ENCODE data around the gene OGFR. TPM values are rescaled to one million over a fixed set of nuclear protein-coding genes. Genes with fewer than 3 reads are reported as not detected.

The OGFR gene
- polyA plus RNA-seq, 1 donor, result 24.6 TPM

DNA sequence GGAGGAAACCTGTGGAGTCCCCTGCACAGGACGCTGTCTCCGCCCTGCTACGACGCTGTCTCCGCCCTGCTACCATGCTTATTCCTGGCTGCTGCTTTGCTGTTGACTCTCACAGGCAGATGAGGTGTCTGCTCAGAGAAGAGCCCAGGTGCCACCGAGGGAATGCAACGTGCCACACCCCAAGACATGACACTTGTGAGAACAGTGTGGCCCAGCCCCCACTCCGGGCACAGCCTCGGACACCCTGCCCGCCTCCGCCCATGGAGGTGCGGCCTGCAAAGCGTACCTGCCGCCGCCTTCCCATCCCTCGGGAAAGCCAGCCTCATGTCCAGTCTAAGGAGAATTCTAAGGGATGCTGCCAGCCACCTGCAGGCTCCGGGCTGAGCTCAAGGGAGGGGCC is 23.9 kb upstream of the OGFR start:
- no peak for DNase-seq

GRCh38 chr20:62782149-62782892 is 22.3 kb upstream of the OGFR start:
- no peak for DNase-seq

GRCh38 chr20:62782893-62783278 is 21.7 kb upstream of the OGFR start:
- DNase-seq, result no peak

- no peak for DNase-seq
These were observed 20.1 kb upstream of the OGFR start for GRCh38 chr20:62784497-62784896.

GRCh38 chr20:62785393-62785792 is 19.2 kb upstream of the OGFR start:
- DNase-seq, result no peak

DNA sequence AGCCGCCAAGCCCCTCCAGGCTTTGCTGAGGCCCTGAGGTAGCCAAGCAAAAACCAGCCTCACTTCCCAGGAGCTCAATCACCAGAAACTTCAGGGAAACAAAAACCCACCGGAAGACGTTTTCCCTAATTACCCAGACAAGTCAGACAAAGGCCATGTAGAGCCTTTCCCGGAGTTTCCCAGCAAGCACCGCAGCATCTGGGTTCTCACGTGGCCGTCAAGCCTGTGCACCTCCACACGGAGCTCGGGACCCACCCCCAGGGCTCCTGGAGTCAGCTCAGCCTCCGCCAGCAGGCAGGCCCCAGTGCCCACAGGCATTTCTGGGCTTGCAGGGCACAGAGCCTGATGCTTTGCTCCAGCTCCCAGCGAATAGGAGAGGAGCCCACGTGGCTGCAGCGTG is 18.5 kb upstream of the OGFR start:
- no peak for DNase-seq

DNA sequence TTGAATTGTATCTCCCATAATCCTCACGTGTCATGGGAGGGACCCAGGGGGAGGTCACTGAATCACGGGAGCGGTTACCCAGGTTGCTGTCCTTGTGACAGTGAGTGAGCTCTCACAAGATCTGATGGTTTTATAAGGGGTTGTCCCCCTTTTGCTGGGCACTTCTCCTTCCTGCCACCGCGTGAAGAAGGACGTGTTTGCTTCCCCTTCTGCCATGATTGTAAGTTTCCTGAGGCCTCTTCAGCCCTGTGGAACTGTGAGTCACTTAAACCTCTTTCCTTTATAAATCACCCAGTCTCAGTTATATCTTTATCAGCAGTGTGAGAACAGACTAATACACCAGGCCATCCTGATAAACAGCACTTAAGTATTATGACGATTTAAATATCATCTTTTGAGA is 17.3 kb upstream of the OGFR start:
- no peak for DNase-seq

DNA sequence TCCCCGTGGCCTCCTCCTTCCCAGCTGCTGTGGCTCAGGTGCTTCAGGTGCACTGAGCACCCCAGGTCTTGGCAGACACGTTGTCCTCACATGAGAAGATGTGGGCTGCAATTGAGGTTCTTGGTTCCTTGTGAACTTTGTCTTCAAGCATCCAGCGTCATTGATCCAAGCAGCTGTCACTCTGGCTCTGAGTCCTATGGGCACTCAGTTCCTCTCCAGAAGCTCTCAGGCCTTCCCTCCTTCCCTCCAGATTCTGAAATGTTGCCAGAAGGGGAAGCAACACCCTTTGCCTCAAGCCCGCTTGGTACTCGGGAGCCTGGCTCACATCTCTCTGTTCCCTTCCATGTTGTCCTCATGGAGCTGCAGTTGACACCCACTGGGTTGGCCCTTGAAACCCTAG is 16.8 kb upstream of the OGFR start:
- no peak for DNase-seq

DNA sequence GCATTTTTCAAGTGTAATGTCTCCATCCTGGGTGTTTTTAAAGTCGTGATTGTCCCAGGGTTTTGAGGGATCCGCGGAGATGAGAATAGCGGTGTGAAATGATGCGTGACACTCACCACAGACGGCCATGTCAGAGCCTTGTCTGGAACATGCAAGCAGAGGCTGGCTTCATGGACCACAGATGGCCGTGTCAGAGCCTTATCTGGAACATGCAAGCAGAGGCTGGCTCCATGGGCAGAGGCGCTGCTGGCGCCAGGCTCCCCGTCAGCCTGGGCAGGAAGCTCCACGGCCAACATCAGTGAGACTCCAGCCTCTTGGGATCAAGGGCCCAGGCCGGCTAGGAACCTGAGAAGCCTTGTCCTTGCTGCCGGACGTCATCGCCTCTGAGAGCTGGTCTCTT is 16.0 kb upstream of the OGFR start:
- DNase-seq, result no peak

DNA sequence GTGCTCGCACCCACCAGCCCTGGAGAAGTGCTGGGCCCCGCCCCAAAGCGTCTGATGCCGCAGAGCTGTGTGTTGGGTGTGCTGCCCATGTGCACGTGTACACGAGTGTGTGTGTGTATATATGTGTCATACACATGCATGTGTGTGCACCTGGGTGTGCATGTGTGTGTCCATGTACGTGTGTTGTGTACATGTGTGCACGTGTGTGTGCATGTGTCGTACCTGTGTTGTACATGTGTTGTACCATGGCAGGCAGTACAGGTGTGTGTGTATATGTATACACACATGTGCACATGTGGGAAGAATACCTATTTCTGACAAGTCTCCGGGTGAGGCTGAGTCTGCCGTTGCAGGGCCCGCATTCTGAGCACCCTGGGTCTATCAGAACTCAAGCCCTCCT is 14.6 kb upstream of the OGFR start:
- no peak for DNase-seq

DNA sequence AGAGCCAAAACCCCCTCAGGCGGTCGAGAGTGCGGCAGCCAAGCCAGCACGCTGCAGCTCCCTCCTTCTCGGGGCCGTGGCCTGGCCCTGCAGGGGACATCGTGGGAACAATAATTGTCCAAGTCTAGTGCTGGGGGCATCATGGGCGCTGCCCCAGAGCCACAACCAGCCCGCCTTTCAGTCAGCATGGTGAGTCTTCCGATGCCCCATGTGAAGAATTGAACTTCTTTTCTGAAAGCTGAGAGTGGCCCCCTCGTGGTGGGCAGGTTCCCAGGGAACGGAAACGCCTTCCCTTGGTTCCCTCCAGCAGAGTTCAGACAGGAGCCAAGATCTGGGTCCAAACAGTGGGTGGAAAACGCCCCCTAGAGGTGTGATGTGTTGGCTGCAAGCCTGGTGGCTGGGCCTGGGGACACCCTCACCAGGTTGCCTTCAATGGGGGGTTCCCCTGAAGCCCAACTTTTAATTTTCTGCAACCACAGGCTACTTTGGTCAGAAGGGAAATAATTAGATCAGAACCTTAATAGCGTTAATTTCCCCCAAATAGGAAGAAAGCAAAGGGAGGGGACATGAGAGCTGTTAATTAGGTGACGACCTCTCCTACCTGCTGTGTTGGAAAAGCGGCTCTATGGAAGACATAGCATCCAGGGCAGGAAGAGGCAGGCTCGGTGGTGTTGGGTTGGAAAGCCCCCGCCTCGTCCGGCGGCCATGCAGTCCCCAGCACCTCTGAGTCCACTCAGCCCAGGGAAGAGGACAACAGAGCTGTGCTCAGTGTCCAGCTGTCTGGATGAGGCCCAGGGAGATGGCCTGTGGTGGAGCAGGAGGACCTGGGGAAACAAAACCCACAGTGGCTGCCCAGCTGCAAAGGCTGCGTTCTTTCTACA is 13.1 kb upstream of the OGFR start:
- peak; percentile 88 for DNase-seq

GRCh38 chr20:62792182-62792939 is 12.3 kb upstream of the OGFR start:
- DNase-seq, result no peak

GRCh38 chr20:62792940-62793756 is 11.5 kb upstream of the OGFR start:
- DNase-seq, result no peak

DNA sequence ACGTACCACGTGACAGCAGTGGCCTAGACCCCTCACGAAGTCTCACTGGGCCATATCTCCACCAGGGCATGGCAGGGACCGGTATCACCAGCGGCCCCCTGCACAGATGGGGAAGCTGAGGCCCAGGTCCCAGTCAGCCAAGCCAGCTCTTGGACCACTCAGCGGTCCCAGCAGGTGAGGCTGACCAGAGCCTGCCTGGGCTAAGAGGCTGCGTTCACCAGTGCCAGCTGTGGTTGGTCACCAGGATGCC is 11.0 kb upstream of the OGFR start:
- DNase-seq, result no peak

- DNase-seq, result peak; percentile 95
These were observed 10.5 kb upstream of the OGFR start for GRCh38 chr20:62794007-62794724.

GRCh38 chr20:62795023-62795761 is 9.4 kb upstream of the OGFR start:
- no peak for DNase-seq

GRCh38 chr20:62796699-62797491 is 7.7 kb upstream of the OGFR start:
- no peak for DNase-seq

- no peak for DNase-seq
These were observed 6.7 kb upstream of the OGFR start for GRCh38 chr20:62797671-62798532.

- DNase-seq, result no peak
These were observed 5.6 kb upstream of the OGFR start for GRCh38 chr20:62799036-62799435.

Measured in left kidney (tissue), 2 donors.